NCI-H510A treated with DMSO at 0.1 percent for 48 hours (cell line): ENCODE measurements around the gene TBC1D22A.

Experiments used
- DNase-seq: peaks from one replicate; lab custom pipeline; 2025; lab: John Stamatoyannopoulos, UW

Gene TBC1D22A

DNA sequence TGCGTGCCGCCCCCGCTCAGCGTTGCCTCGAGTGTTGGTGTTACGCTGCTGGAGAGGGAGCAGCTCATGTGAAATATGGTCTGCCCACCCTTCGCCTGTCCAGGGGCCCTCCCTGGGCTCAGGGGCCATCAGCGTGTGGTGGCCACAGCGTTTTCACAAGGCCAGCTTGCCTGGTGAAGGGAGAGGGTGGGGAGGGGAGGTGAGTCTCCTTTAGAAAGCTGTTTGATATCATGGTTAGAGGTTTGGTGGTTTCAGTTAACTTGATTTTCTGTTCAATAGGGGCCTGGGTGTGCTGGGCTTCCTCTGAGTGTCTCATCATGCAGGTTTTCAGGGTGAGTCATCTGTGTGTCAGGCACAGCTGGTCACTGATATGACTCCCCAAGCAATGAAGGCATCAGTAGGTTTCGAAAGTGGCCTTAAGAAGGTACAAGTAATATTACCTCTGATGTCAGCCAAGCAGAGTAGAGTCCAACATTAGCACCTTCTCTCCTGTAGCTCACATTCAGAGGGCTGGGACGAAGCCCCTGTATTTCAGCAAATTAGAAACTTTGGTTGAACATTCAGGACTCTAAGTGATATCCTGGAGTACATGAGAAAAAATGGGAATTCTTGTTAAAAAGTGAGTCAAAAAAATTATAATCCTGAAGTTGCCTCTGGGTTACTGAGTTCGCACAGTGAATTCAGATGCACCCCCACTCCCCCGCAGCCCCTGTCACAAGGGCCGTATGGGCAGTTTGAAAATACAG is 172.5 kb downstream of the TBC1D22A start:
- no peak for DNase-seq

- peak; percentile 77 for DNase-seq
These were observed 173.3 kb downstream of the TBC1D22A start for GRCh38 chr22:46935506-46936377.

DNA sequence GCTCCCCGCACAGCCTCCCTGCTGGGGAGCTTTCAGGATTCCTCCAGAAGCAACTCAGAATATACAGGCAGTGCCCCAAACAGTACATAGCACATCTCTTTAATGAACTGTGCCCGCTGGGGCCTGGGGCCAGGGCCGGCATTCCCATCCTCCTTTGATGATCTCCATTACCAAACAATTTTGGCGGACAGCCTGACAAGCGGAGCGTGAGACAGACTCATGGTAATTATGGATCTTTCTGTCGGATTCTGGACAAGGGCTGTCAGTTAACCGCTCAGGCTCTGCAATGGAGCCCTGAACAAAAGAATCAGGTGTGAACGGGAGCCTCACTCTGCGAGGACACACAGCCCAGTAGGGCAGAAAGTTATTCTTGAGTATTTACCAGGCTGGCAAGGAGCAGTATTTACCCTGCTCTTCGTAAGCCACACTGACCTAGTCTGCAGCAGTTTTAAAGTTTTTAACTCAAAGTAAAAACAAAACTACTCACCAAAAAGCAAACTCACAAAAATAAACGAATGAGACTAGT is 174.0 kb downstream of the TBC1D22A start:
- no peak for DNase-seq

DNA sequence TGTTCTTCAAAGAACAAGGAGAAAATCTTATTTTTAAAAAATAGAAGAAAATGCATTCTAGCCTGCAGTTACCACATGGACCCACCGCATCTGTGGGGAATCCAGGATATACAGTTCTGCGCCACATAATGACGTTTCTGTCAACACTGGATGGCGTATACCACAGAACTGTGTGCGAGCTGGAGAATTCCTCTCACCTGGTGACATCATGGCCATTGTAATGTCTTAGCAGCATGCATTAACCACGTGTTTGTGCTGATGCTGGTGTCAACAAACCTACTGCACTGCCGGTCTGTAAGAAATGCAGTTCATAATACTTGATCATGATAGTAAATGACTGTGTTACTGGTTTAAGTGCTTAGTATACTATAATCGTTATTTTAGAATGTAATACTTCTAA is 174.7 kb downstream of the TBC1D22A start:
- peak; percentile 11 for DNase-seq

GRCh38 chr22:46937939-46938338 is 175.5 kb downstream of the TBC1D22A start:
- no peak for DNase-seq

DNA sequence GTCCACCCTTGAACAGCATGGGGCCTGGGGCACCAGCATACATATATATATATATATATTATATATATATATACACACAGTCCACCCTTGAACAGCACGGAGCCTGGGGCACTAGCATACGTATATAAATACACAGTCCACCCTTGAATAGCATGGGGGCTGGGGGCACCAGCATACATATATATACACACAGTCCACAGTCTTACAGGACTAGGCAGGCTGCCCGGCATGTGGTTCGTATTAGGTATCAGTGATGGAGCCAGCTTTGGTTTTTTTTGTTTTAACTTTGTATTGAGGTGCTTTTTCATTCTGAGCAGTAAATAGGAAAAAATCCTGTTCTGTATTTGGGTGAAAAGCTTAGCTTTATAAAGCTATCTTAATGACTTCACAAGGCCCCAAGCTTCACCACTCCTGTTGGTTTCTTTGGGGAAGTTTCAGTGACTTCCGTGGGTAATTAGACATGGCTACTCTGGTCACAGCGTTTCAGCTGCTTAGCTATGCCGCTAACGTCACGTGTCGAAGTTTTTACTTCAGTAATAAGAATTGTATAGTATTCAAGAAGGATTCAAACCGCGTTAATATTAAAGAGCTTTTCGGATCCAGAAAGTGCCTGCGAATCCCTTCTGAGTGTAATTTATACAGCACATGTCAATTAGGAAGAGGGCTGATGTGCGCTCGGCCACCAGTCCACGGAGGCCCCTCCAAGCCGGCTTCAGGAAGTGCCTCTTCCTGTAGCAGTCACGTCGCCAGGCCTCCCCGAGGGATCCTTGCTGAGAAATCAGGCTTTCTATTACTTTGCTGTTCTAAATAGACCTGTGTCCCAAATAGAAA is 179.7 kb downstream of the TBC1D22A start:
- no peak for DNase-seq

DNA sequence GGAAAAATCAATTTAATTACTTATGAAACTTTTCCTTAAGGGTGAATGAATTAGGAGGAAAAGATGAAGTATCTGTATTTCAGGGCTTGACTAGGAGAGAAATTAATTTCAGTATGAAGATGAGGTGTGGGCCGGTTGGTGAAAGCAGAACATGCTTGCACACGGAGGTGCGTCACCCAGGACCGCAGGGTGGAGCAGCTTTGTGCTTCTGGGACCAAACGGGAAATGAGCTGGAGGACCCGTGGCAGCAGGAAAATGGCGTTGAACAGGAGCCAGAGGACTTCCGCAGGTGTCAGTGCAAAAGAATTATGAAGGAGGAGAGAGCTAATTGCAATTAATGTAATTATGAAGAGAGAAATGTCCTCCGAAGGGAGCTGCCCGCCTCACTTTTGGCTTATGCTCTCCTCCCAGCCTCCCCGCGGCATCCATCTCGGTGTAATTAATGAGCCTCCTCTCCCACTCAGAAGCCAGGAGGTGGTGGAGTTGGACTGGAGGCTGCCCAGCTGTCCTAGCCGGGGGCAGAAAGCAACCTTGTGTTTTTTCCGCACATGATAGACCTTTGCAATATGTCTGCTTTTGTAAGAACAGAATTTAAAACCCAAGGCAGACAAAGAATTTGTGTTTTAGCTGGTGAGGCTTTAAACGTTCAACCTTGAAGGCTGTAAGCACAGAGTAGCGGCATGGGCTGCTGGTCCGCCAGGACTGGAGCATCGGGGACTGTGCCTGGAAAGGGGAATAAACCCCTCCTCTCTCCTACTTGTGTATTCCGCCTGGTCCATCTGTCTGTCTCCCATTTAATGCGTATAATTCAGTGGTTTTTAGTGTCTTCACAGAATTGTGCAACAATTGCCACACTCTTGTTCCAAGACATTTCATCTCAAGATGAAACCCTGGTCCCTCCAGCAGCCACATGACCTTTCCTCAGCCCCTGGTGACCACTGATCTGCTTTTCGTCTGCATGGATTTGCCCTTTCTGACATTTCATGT is 180.6 kb downstream of the TBC1D22A start:
- no peak for DNase-seq

- no peak for DNase-seq
These were observed 183.0 kb downstream of the TBC1D22A start for GRCh38 chr22:46945481-46945880.

GRCh38 chr22:46946383-46946962 is 184.0 kb downstream of the TBC1D22A start:
- no peak for DNase-seq

DNA sequence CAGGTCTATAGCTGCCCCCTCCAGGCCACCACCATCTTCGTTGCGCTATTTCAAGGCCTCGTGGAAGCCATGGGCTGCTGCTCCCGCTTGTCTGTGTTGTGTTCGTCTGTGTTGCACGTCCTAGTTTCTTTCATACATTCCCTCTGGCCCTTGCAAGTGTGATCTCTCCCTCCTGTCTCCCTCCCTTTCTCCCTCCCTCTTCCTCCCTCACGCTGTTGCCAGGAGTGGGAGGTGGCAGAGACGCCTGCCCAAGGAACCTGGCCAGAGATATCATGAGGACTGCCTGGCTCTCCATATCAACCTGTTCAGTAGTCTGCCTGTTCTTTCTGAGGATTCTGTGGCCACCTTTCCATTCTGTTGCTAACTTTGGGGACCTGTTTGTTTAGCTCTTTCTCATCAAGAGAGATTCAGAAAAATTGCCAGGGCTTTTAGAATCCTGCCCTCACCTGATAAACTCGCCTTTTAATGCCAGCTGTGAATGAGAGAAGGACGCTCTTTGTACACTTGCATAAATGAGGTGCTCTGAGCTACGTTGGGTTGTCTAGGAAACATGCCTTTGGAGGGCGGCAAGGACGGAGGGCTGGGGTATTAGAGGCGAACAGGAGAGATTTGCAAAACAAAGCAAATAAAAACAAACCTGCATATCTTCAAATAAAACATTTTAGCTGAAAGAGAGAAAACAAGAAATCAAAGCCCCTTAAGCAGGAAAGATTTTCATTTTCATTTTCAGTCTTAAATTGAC is 185.2 kb downstream of the TBC1D22A start:
- DNase-seq, result no peak

- no peak for DNase-seq
These were observed 186.1 kb downstream of the TBC1D22A start for GRCh38 chr22:46948411-46949144.

DNA sequence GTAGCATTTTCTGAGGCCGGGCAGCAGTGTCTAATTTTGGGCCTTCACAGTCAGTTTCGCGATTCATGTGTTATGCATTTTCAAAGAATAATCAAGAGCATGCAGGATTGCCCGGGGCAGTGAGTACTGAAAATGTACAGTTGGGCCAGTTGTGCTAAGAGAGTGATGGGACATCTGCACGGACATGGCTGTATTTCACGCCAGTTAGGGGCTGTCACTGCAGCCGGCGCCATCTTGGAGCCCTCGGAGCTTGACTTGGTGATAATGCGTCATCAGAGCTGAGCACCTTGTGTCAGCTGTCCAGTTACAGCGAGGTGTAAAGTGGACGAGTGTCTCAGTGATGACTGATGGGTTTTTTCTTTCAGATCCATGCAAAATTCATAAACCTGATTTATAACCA is 188.9 kb downstream of the TBC1D22A start:
- no peak for DNase-seq

GRCh38 chr22:46951973-46952372 is 189.5 kb downstream of the TBC1D22A start:
- DNase-seq, result no peak

GRCh38 chr22:46953968-46954765 is 191.7 kb downstream of the TBC1D22A start:
- peak; percentile 30 for DNase-seq

DNA sequence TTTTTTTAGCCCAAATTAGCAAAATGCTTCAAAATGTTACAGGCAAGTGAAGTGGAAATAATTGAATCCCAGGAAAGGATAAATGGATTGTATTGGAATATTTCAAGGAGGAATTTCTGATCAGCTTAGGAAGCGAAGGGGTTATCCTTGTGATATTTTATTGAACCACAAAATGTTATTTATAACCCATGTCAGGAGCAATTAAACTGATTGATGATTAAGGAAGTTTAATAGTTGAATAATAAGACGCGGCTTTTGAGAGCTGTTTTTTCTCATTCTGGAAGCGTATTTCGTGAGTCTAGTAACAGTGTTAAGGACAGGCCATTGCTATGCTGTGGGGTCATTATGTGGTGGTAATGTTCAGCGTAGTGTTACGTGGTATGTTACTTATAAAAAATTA is 192.3 kb downstream of the TBC1D22A start:
- DNase-seq, result no peak

GRCh38 chr22:46956498-46957215 is 194.2 kb downstream of the TBC1D22A start:
- DNase-seq, result no peak

- DNase-seq, result no peak
These were observed 195.1 kb downstream of the TBC1D22A start for GRCh38 chr22:46957521-46957920.

DNA sequence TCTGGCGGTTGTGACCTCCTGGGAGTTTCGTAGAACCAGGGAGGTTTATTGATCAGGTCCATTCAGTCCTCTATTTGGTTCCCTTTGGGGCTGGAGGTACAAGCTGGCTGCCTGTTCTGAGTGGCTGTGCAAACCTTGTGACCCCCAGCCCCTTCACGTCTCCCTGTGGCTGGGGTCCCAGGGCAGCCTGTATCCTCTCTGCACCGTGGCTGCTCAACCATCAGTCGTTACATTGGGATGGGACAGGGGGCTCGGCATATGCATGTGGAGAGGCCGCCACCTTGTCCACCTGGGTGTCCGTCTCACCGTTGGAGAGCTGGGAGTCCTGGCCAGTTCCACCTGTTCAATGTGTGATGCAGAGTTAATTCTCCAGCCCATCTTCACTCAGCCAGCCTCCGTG is 195.7 kb downstream of the TBC1D22A start:
- no peak for DNase-seq
